ENCODE measurements around the gene KRT24. TPM values are rescaled to one million over a fixed set of nuclear protein-coding genes. Genes with fewer than 3 reads are reported as not detected.
"Not testable (repeated sequence)": the region's sequence is repeated elsewhere in the genome, so short reads cannot be mapped to it uniquely, and the experiment has no call there.

KRT24 gene
- total RNA-seq, result not detected

- in situ Hi-C loops (cut with MboI; ENCODE audit: low sequenced_read_pairs in 4 of 4) (no loop called here), intact Hi-C loops (cut with DNase I; ENCODE audit: low total_unique reads) (no loop called here)
- DNase-seq (no peak), ATAC-seq (no peak)
- no peaks in the 10 kb centered on the region for H3K9me3 ChIP-seq
- H3K4me3 ChIP-seq, result no peak within 1 kb of the TSS
- H3K36me3 ChIP-seq, result no peaks in the 10 kb centered on the region
- peaks cover 0 to 6% (median 3%) of the 10 kb centered on the region in 3 donors for H3K27me3 ChIP-seq
- H3K27ac ChIP-seq, result no peak within 1 kb of the TSS
- TF ChIP-seq CTCF (IDR thresholded peaks at IDR 0.05 in 4 of 5, conservative IDR thresholded peaks at IDR 0.05 in 1 of 5) (no peak), POLR2A (IDR thresholded peaks at IDR 0.05) (no peak)
- H3K4me1 ChIP-seq, result no peaks in the 10 kb centered on the region
Measured at GRCh38 chr17:40703652-40704051, at the start of gene KRT24. Gene KRT24, minus strand, starts transcription at chr17:40703752. Its CDS starts 59 bp downstream, at chr17:40703693.

- no peak overlapping the region for H3K4me3 ChIP-seq
- in situ Hi-C loops (cut with MboI; ENCODE audit: low sequenced_read_pairs in 4 of 4), result no loop called here
- H3K9me3 ChIP-seq, result no peaks in the 10 kb centered on the region
- TF ChIP-seq POLR2A (IDR thresholded peaks at IDR 0.05), result no peak
- TF ChIP-seq CTCF (IDR thresholded peaks at IDR 0.05 in 4 of 5, conservative IDR thresholded peaks at IDR 0.05 in 1 of 5), result no peak
- peaks cover 0 to 9% (median 3%) of the 10 kb centered on the region in 3 donors for H3K27me3 ChIP-seq
- ATAC-seq (no peak), DNase-seq (no peak)
- intact Hi-C loops (cut with DNase I; ENCODE audit: low total_unique reads), result no loop called here
- H3K36me3 ChIP-seq, result no peaks in the 10 kb centered on the region
- no peaks in the 10 kb centered on the region for H3K4me1 ChIP-seq
- H3K27ac ChIP-seq, result no peak overlapping the region
Measured at GRCh38 chr17:40751065-40751464, 47.5 kb upstream of the KRT24 start.

- intact Hi-C loops (cut with DNase I; ENCODE audit: low total_unique reads) (no loop called here), in situ Hi-C loops (cut with MboI; ENCODE audit: low sequenced_read_pairs in 4 of 4) (no loop called here)
- TF ChIP-seq CTCF (IDR thresholded peaks at IDR 0.05 in 4 of 5, conservative IDR thresholded peaks at IDR 0.05 in 1 of 5), result no peak
- no peak for TF ChIP-seq POLR2A (IDR thresholded peaks at IDR 0.05)
- no peaks in the 10 kb centered on the region for H3K4me1 ChIP-seq
- DNase-seq (no peak), ATAC-seq (no peak)
- H3K9me3 ChIP-seq, result no peaks in the 10 kb centered on the region
- peaks cover 0 to 9% (median 3%) of the 10 kb centered on the region in 3 donors for H3K27me3 ChIP-seq
- H3K27ac ChIP-seq, result no peak overlapping the region
- H3K36me3 ChIP-seq, result no peaks in the 10 kb centered on the region
- no peak overlapping the region for H3K4me3 ChIP-seq
Measured at GRCh38 chr17:40750391-40750790, 46.8 kb upstream of the KRT24 start.

GRCh38 chr17:40748666-40749065, 45.1 kb upstream of the KRT24 start:
- ATAC-seq; H3K4me3 ChIP-seq; H3K4me1 ChIP-seq; H3K9me3 ChIP-seq; H3K27ac ChIP-seq; H3K27me3 ChIP-seq; in situ Hi-C loops (cut with MboI; ENCODE audit: low sequenced_read_pairs in 4 of 4); DNase-seq; H3K36me3 ChIP-seq; intact Hi-C loops (cut with DNase I; ENCODE audit: low total_unique reads): not testable (repeated sequence)

- Histone ChIP-seq H3K4me3 (no peak overlapping the region), H3K27me3 (peaks cover 0 to 9% (median 9%) of the 10 kb centered on the region in 3 donors), H3K27ac (no peak overlapping the region), H3K4me1 (no peaks in the 10 kb centered on the region), H3K36me3 (no peaks in the 10 kb centered on the region), H3K9me3 (peaks cover 0 to 6% (median 0%) of the 10 kb centered on the region in 3 donors)
- no peak for ATAC-seq
- intact Hi-C loops (cut with DNase I; ENCODE audit: low total_unique reads) (no loop called here), in situ Hi-C loops (cut with MboI; ENCODE audit: low sequenced_read_pairs in 4 of 4) (no loop called here)
- no peak for TF ChIP-seq CTCF (IDR thresholded peaks at IDR 0.05 in 4 of 5, conservative IDR thresholded peaks at IDR 0.05 in 1 of 5)
- no peak for TF ChIP-seq POLR2A (IDR thresholded peaks at IDR 0.05)
- DNase-seq, result no peak
Measured at GRCh38 chr17:40738553-40738952, 35.0 kb upstream of the KRT24 start.
